Heart right ventricle (tissue), 16 donors: ENCODE measurements around the gene RGS7. TPM values are rescaled to one million over a fixed set of nuclear protein-coding genes. Genes with fewer than 3 reads are reported as not detected.

Source experiments
- ATAC-seq, 8 donors: fragments of 200-7000 bp; cut with Tn5 transposase; one replicate each; pipeline ENCODE4 v1.9.1; 2020; ENCODE audit warnings: mild to moderate bottlenecking in 8 of 8, moderate library complexity in 8 of 8, moderate number of reproducible peaks in 1 of 8
- DNase-seq, 2 donors: peaks; one replicate each; pipeline ENCODE4 v3.0.0-alpha.2; 2020
- H3K27ac ChIP-seq, 10 donors: fragments of 200-600 bp; sonication (generic) in 2 of 10; one replicate each; pipeline versions ENCODE4 v1.5.0 to v1.8.0; 2020 to 2022; ENCODE audit warnings: mild to moderate bottlenecking in 3 of 10
- H3K27me3 ChIP-seq, 7 donors: fragments of 200-600 bp; one replicate each; pipeline ENCODE4 v1.8.0; 2021 to 2022; ENCODE audit warnings: mild to moderate bottlenecking in 2 of 7
- H3K36me3 ChIP-seq, 9 donors: fragments of 200-600 bp; sonication (generic) in 1 of 9; one replicate each; pipeline versions ENCODE4 v1.5.0 to v1.8.0; 2020 to 2022; ENCODE audit warnings: mild to moderate bottlenecking in 2 of 9
- H3K4me1 ChIP-seq, 9 donors: fragments of 200-600 bp; sonication (generic) in 1 of 9; one replicate each; pipeline versions ENCODE4 v1.5.0 to v1.8.0; 2020 to 2022; ENCODE audit warnings: mild to moderate bottlenecking in 4 of 9
- H3K4me3 ChIP-seq, 10 donors: fragments of 200-600 bp; sonication (generic) in 2 of 10; one replicate each; pipeline versions ENCODE4 v1.5.0 to v1.8.0; 2020 to 2022; ENCODE audit warnings: mild to moderate bottlenecking in 7 of 10, moderate library complexity in 2 of 10
- H3K9me3 ChIP-seq, 11 donors: fragments of 200-600 bp in 10 of 11; sonication (generic) in 2 of 11; one replicate each; pipeline versions ENCODE4 v1.5.0 to v1.8.0; 2013 to 2022; ENCODE audit warnings: mild to moderate bottlenecking in 2 of 11, control low read depth in 1 of 11, moderate library complexity in 1 of 11
- WGBS, 2 donors: extraction: QIAGEN DNeasy Blood & Tissue Kit; methylation state at CpG; one replicate each; pipeline ENCODE4 v1.1.7; 2013; ENCODE audit warnings: inconsistent platforms in 1 of 2; 5-methylcytosine and 5-hydroxymethylcytosine counted together
- intact Hi-C, 10 donors: fragments of 100-400 bp; cut with DNase I; formaldehyde crosslinking; loops; one replicate each; pipeline versions ENCODE4 v1.11.1 to v1.14.2; 2022
- polyA plus RNA-seq, 2 donors: library from polyadenylated mRNA; stranded (reverse); fragments of 200-250 nt; gene quantifications; one replicate each; pipeline ENCODE4 v1.2.3, GENCODE V29; 2013
- total RNA-seq, 10 donors: library from RNA; stranded (reverse); fragmentation: NEBNext Ultra II Directional in 3 of 10; extraction: Animal tissue kit (Norgen Biotek cat#: 25700) in 3 of 10; gene quantifications; one replicate each; pipeline versions ENCODE4 v1.2.1 to v1.2.4, GENCODE V29; 2021 to 2023
- TF ChIP-seq, protein P1 (sequence below), 9 donors: fragments of 200-600 bp; sonication (generic) in 2 of 9; IDR thresholded peaks; one replicate each; pipeline versions ENCODE4 v1.5.0 to v1.8.0; 2021 to 2022; ENCODE audit warnings: antibody characterized with exemption in 9 of 9, mild to moderate bottlenecking in 5 of 9, moderate library complexity in 1 of 9
- donor health status: Arrhythmogenic right ventricular cardiomyopathy.
- donor health status: ischemic (EF 13 %, LVEDD 7.1; RV severe dilation, severe dysfunction).
- donor health status: healthy with polysubstance abuse.
- donor health status: DM: no; HTN: yes; CAD: no.
- donor health status: DM: no; HTN: no; CAD: no.
- donor health status: ischemic (EF 25% LVEDD 6.9; RV normal size, moderate dysfunction).
- donor health status: ischemic (EF 25% LVEDD 5.7; RV mildly dilated, moderate dysfunction).
- donor health status: healthy.
- donor health status: DM: yes; HTN: yes; CAD: no.
- donor health status: Ischemic cardiomyopathy.
- donor health status: ischemic (EF 35%, LVEDD 5.7; RV mildly dilated, moderate dysfunction).
- donor health status: nonischemic (EF 11% LVEDD 7.7; RV severe dilation, severe dysfunction).
- donor health status: DM: yes; HTN: yes; CAD: no.
- donor health status: PGD.
- donor health status: ischemic (EF 29% LVEDD 5.4; RV normal size, mild dysfunction).
- donor health status: nonischemic (EF 23%, LVEDD 6.1; RV moderate dilation, normal function).

The RGS7 gene
- total and polyA plus RNA-seq, 12 donors = not detected

DNA sequence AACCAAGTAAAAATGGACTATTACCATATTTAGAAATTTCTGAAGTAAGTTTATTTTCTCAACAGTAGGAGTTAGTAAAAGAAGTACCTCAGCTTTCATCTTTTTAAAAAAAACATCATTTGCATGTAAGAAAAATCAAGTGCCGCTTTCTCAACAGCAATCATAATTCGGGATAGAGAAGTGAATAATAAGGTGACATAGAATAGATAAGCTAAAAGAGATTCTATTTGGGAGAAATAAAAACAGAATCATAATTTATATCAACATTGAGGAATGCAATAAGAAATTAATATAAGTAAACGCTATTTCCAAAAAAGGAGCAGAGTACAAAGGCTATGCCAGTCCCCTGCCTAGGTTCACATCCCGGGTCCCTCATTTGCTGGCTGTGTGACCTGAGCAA is 414.1 kb downstream of the RGS7 start:
- H3K27ac ChIP-seq = no peak overlapping the region
- ATAC-seq = no peak

DNA sequence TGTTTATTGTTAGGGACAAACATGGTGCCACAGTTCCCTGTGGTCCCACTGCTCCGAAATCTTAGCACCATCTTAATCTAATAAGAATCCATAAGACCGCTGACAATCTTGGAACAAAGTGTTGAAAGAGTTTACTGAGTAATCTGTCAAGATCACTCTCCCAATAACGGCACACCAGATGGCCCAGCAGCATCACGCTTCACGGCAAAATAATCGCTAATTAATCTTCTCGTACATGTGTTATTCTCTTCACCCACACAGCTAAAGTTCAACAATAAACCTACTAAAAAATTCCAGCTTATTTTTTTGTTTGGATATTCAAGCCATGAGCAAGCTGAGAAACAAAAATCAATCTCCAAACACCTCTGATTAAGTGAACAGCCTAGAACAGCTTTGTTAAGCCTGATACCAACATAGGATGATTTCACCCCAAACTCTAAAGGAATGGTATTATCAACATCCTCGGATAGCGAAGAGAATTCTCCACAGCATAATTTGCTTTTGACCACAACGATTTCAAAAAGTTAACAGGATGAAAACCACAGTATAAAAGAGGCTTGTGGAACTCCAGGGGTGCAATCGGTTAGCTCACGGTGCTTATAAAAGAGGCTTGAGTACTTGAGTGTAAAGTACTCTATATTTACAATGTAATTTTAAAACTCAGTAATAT is 415.2 kb downstream of the RGS7 start:
- peaks cover 0 to 18% (median 12%) of the 10 kb centered on the region in 11 donors for H3K9me3 ChIP-seq
- intact Hi-C loops = no loop called here
- DNase-seq (no peak), ATAC-seq (no peak)
- H3K27me3 ChIP-seq = no peaks in the 10 kb centered on the region
- WGBS, 2 donors = 71 to 76% methylated on average over 12 of the region's 12 CpGs
- H3K4me3 ChIP-seq = no peak overlapping the region
- TF ChIP-seq, protein P1, sequence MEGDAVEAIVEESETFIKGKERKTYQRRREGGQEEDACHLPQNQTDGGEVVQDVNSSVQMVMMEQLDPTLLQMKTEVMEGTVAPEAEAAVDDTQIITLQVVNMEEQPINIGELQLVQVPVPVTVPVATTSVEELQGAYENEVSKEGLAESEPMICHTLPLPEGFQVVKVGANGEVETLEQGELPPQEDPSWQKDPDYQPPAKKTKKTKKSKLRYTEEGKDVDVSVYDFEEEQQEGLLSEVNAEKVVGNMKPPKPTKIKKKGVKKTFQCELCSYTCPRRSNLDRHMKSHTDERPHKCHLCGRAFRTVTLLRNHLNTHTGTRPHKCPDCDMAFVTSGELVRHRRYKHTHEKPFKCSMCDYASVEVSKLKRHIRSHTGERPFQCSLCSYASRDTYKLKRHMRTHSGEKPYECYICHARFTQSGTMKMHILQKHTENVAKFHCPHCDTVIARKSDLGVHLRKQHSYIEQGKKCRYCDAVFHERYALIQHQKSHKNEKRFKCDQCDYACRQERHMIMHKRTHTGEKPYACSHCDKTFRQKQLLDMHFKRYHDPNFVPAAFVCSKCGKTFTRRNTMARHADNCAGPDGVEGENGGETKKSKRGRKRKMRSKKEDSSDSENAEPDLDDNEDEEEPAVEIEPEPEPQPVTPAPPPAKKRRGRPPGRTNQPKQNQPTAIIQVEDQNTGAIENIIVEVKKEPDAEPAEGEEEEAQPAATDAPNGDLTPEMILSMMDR (IDR thresholded peaks at IDR 0.05) = no peak
- no peak overlapping the region for H3K27ac ChIP-seq
- H3K4me1 ChIP-seq = no peaks in the 10 kb centered on the region
- no peaks in the 10 kb centered on the region for H3K36me3 ChIP-seq

More for the DNA sequence above, 414.1 kb downstream of the RGS7 start:
- Histone ChIP-seq H3K27me3 (no peaks in the 10 kb centered on the region), H3K9me3 (peaks cover 0 to 8% (median 4%) of the 10 kb centered on the region in 11 donors), H3K36me3 (no peaks in the 10 kb centered on the region), H3K4me1 (no peaks in the 10 kb centered on the region), H3K4me3 (no peak overlapping the region)
- intact Hi-C loops = no loop called here
- TF ChIP-seq, protein P1 (IDR thresholded peaks at IDR 0.05) = no peak
- WGBS, 2 donors = 90 to 91% methylated on average over 4 of the region's 4 CpGs
- no peak for DNase-seq

DNA sequence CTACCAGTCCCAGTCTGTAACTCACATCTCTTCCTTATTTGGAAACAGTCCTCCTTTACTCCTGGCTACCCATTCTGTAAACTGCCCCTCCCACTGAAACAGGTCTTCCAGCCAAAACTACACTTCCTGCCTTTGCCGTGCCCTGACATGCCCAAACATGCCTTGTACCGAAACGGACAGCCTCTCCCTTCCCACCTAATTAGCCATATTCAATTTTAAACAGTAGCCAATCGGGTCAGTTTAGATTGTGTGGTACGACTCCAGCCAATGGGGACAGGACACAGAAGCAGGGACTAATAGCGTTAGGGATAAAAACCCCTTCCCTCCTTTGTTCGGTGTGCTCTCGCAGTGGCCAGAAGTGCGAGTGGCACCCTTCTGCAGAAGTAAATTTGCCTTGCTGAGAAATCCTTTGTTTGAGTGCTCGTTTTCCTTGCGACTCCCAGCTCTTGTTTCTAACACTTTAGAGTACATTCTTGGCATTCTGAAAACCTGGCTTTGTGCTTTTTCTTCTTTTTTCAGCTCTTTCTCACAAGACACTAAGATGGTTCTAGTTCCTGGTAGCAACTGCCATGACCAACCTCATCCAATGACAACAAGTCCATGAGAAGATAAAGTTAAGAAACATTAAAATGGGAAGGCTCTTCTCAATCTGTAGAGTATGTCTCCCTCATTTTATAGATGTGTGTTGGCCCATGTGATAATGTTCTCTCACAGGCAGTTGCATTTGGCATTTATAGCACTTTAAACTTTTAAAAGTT is 419.9 kb downstream of the RGS7 start:
- H3K36me3 ChIP-seq = no peaks in the 10 kb centered on the region
- TF ChIP-seq, protein P1 (IDR thresholded peaks at IDR 0.05) = no peak
- peaks cover 0 to 45% (median 19%) of the 10 kb centered on the region in 11 donors for H3K9me3 ChIP-seq
- no peak overlapping the region for H3K4me3 ChIP-seq
- 87 to 89% methylated on average over 11 of the region's 11 CpGs for WGBS, 2 donors
- H3K27ac ChIP-seq = no peak overlapping the region
- no peaks in the 10 kb centered on the region for H3K4me1 ChIP-seq
- no peaks in the 10 kb centered on the region for H3K27me3 ChIP-seq
- intact Hi-C loops = no loop called here
- DNase-seq (no peak), ATAC-seq (no peak)

DNA sequence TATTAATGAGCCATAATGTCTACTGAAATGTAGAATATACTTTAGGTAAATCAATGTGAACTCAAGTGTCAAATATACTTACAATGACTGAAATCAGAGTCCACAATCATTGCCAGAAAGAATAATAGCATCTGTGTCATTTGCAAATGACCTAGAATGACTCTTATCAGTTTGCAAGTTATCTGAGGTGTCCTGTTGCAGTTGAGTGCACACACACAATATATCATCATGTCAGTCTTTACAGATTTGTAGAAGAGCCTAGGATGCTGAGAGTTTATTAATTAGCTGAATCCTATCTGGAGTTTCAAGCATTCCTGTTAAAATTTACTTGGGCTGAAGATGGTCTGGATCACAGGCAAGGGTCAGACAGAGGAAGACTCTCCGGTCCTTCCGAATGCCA is 421.1 kb downstream of the RGS7 start:
- DNase-seq = no peak
- no peak overlapping the region for H3K27ac ChIP-seq
- TF ChIP-seq, protein P1 (IDR thresholded peaks at IDR 0.05) = no peak
- H3K36me3 ChIP-seq = no peaks in the 10 kb centered on the region
- no peaks in the 10 kb centered on the region for H3K27me3 ChIP-seq
- ATAC-seq = no peak
- WGBS, 2 donors = 84 to 86% methylated on average over 2 of the region's 2 CpGs
- no peak overlapping the region for H3K4me3 ChIP-seq
- peaks cover 0 to 46% (median 19%) of the 10 kb centered on the region in 11 donors for H3K9me3 ChIP-seq
- H3K4me1 ChIP-seq = no peaks in the 10 kb centered on the region
- intact Hi-C loops = loop anchor here in 1 of 10 donors (1.0 kb wide), 1 partner anchor 32 kb away; no protein-coding TSS in a partner anchor
